ENCODE results near the gene TRAT1.
"Not testable (repeated sequence)": the region's sequence is repeated elsewhere in the genome, so short reads cannot be mapped to it uniquely, and the experiment has no call there.

TRAT1 gene

GRCh38 chr3:108804966-108805365, 17.6 kb upstream of the TRAT1 start:
- H3K4me3 ChIP-seq (replicated peaks in 1 of 2; ENCODE audit: low read depth in 2 of 2, low read length in 2 of 2), result no peak overlapping the region
- TF ChIP-seq CTCF (IDR thresholded peaks at IDR 0.05; ENCODE audit: low read depth, low read length), result no peak
- no peak for DNase-seq (ENCODE audit: low read depth in 2 of 2)

- DNase-seq (ENCODE audit: low read depth in 2 of 2), result no peak
- H3K4me3 ChIP-seq (replicated peaks in 1 of 2; ENCODE audit: low read depth in 2 of 2, low read length in 2 of 2), result no peak overlapping the region
- TF ChIP-seq CTCF (IDR thresholded peaks at IDR 0.05; ENCODE audit: low read depth, low read length), result no peak
Observed at GRCh38 chr3:108806316-108806715, 16.3 kb upstream of the TRAT1 start.

- H3K4me3 ChIP-seq (replicated peaks in 1 of 2; ENCODE audit: low read depth in 2 of 2, low read length in 2 of 2), result no peak overlapping the region
- peak in 1 of 2 donors; percentile 1 for DNase-seq (ENCODE audit: low read depth in 2 of 2)
- no peak for TF ChIP-seq CTCF (IDR thresholded peaks at IDR 0.05; ENCODE audit: low read depth, low read length)
Observed at GRCh38 chr3:108818404-108818803, 4.2 kb upstream of the TRAT1 start.

- no peak overlapping the region for H3K4me3 ChIP-seq (replicated peaks in 1 of 2; ENCODE audit: low read depth in 2 of 2, low read length in 2 of 2)
- no peak for DNase-seq (ENCODE audit: low read depth in 2 of 2)
- TF ChIP-seq CTCF (IDR thresholded peaks at IDR 0.05; ENCODE audit: low read depth, low read length), result no peak
Observed at GRCh38 chr3:108820586-108820985, 2.0 kb upstream of the TRAT1 start.

- H3K4me3 ChIP-seq (replicated peaks in 1 of 2; ENCODE audit: low read depth in 2 of 2, low read length in 2 of 2), result no peak overlapping the region
- DNase-seq (ENCODE audit: low read depth in 2 of 2), result no peak
- no peak for TF ChIP-seq CTCF (IDR thresholded peaks at IDR 0.05; ENCODE audit: low read depth, low read length)
Observed at GRCh38 chr3:108823227-108823626, 641 bp downstream of the TRAT1 start.

GRCh38 chr3:108823803-108824202, 1.2 kb downstream of the TRAT1 start:
- DNase-seq (ENCODE audit: low read depth in 2 of 2); H3K4me3 ChIP-seq (replicated peaks in 1 of 2; ENCODE audit: low read depth in 2 of 2, low read length in 2 of 2): not testable (repeated sequence)

- no peak overlapping the region for H3K4me3 ChIP-seq (replicated peaks in 1 of 2; ENCODE audit: low read depth in 2 of 2, low read length in 2 of 2)
- TF ChIP-seq CTCF (IDR thresholded peaks at IDR 0.05; ENCODE audit: low read depth, low read length), result no peak
- no peak for DNase-seq (ENCODE audit: low read depth in 2 of 2)
Observed at GRCh38 chr3:108826309-108827187, 4.0 kb downstream of the TRAT1 start.

Measured in cardiac fibroblast (primary cell).